Sigmoid colon (tissue), 7 donors: ENCODE results near the gene STAMBPL1. TPM values are rescaled to one million over a fixed set of nuclear protein-coding genes. Genes with fewer than 3 reads are reported as not detected.
A peak's percentile ranks its signal among the peaks of the same experiment; 100 is the strongest.

Experiments
- DNase-seq: peaks from one replicate; pipeline ENCODE4 v3.0.0-alpha.2; 2019
- H3K27ac ChIP-seq, 4 donors: fragments of 200-600 bp; sonication (generic); one replicate each; pipeline ENCODE4 v1.5.1; 2016 to 2019; ENCODE audit warnings: mild to moderate bottlenecking in 1 of 4
- H3K27me3 ChIP-seq, 3 donors: fragments of 200-600 bp; sonication (generic); one replicate each; pipeline ENCODE4 v1.5.1; 2019; ENCODE audit warnings: mild to moderate bottlenecking in 1 of 3
- H3K36me3 ChIP-seq, 4 donors: fragments of 200-600 bp; sonication (generic); one replicate each; pipeline ENCODE4 v1.5.1; 2016 to 2019
- H3K4me1 ChIP-seq, 4 donors: fragments of 200-600 bp; sonication (generic); one replicate each; pipeline ENCODE4 v1.5.1; 2017 to 2019
- H3K4me3 ChIP-seq, 4 donors: fragments of 200-600 bp; sonication (generic); one replicate each; pipeline ENCODE4 v1.5.1; 2017 to 2019; ENCODE audit warnings: mild to moderate bottlenecking in 2 of 4, moderate library complexity in 1 of 4
- H3K9me3 ChIP-seq, 4 donors: fragments of 200-600 bp in 3 of 4; sonication (generic) in 3 of 4; one replicate each; pipeline versions ENCODE4 v1.5.1 to v1.6.1; 2013 to 2019
- EP300 ChIP-seq, 4 donors: sonication (generic); formaldehyde crosslinking; IDR thresholded peaks; one replicate each; pipeline ENCODE4 v1.6.1; 2017; ENCODE audit warnings: antibody characterized with exemption in 4 of 4
- POLR2A ChIP-seq, 2 donors: fragments of 450-650 bp; IDR thresholded peaks; one replicate each; pipeline ENCODE4 v1.6.1; 2016; ENCODE audit warnings: antibody characterized with exemption in 2 of 2, mild to moderate bottlenecking in 2 of 2, moderate library complexity in 2 of 2
- POLR2AphosphoS5 ChIP-seq, 4 donors: sonication (generic); formaldehyde crosslinking; IDR thresholded peaks; one replicate each; pipeline ENCODE4 v1.6.1; 2017; ENCODE audit warnings: antibody characterized with exemption in 4 of 4
- WGBS, 2 donors: extraction: QIAGEN DNeasy Blood & Tissue Kit; methylation state at CpG; one replicate each; pipeline ENCODE4 v1.1.7; 2013; 5-methylcytosine and 5-hydroxymethylcytosine counted together
- intact Hi-C: fragments of 100-400 bp; cut with DNase I; formaldehyde crosslinking; loops from one replicate; pipeline ENCODE4 v1.15.1; 2023
- polyA plus RNA-seq, 3 donors: library from polyadenylated mRNA; stranded (reverse); fragments of 200-250 nt; gene quantifications; one replicate each; pipeline ENCODE4 v1.2.3, GENCODE V29; 2013
- total RNA-seq, 4 donors: library from RNA; depleted of rRNA; stranded (reverse); fragments of >200 nt; gene quantifications; one replicate each; pipeline ENCODE4 v1.1.0, GENCODE V29; 2016
- TF ChIP-seq, protein P1 (sequence below), 4 experiments: fragments of 450-650 bp in 3 of 4; fragments of 200-600 bp in 1 of 4; IDR thresholded peaks; one replicate each; pipeline ENCODE4 v1.5.1; 2016 to 2019; ENCODE audit warnings: antibody characterized with exemption in 4 of 4, mild to moderate bottlenecking in 3 of 4, moderate library complexity in 2 of 4
- donor health status: healthy with polysubstance abuse.
- donor health status: Bipolar disorder and iron deficiency.
- donor health status: healthy.

Gene STAMBPL1
- total and polyA plus RNA-seq, 7 donors, result 9.0 to 29.6 (median 11.0) TPM

GRCh38 chr10:88963318-88963717 lies 83.3 kb downstream of the STAMBPL1 start:
- WGBS, 2 donors, result 95 to 97% methylated on average over 2 of the region's 2 CpGs
- Histone ChIP-seq H3K27ac (no peak overlapping the region), H3K4me1 (peaks cover 0 to 38% (median 21%) of the 10 kb centered on the region in 4 donors)

DNA sequence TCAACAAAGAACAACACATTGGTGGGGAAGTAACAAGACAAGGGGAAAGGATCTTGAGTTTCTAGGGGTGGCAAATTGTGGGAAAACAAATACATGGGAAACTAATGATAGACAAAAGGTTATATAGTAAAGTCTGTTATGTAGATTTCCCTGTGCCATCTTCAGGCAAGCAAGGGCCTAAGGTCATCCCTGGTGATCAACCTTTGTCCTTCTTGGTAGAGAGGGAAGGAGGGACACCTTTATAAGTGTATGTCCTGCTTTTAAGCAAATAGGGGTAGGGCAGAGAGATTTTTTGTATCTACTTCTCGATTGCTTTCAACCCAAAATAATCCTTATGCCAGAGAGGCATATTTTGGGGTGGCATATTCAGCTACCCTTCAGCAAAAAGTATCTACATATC lies 84.3 kb downstream of the STAMBPL1 start:
- Histone ChIP-seq H3K27ac (no peak overlapping the region), H3K27me3 (no peaks in the 10 kb centered on the region), H3K9me3 (no peaks in the 10 kb centered on the region), H3K4me1 (peaks cover 0 to 48% (median 27%) of the 10 kb centered on the region in 4 donors), H3K36me3 (no peaks in the 10 kb centered on the region), H3K4me3 (no peak overlapping the region)
- 31 to 71% methylated on average over 1 of the region's 1 CpG for WGBS, 2 donors
- TF ChIP-seq, protein P1, sequence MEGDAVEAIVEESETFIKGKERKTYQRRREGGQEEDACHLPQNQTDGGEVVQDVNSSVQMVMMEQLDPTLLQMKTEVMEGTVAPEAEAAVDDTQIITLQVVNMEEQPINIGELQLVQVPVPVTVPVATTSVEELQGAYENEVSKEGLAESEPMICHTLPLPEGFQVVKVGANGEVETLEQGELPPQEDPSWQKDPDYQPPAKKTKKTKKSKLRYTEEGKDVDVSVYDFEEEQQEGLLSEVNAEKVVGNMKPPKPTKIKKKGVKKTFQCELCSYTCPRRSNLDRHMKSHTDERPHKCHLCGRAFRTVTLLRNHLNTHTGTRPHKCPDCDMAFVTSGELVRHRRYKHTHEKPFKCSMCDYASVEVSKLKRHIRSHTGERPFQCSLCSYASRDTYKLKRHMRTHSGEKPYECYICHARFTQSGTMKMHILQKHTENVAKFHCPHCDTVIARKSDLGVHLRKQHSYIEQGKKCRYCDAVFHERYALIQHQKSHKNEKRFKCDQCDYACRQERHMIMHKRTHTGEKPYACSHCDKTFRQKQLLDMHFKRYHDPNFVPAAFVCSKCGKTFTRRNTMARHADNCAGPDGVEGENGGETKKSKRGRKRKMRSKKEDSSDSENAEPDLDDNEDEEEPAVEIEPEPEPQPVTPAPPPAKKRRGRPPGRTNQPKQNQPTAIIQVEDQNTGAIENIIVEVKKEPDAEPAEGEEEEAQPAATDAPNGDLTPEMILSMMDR (IDR thresholded peaks at IDR 0.05), result no peak
- no peak for TF ChIP-seq POLR2A (IDR thresholded peaks at IDR 0.05)
- TF ChIP-seq POLR2AphosphoS5 (IDR thresholded peaks at IDR 0.05), result no peak
- TF ChIP-seq EP300 (IDR thresholded peaks at IDR 0.05), result no peak
- intact Hi-C loops, result no loop called here
- no peak for DNase-seq

More at GRCh38 chr10:88963318-88963717, 83.3 kb downstream of the STAMBPL1 start:
- no peak overlapping the region for H3K4me3 ChIP-seq
- intact Hi-C loops, result no loop called here
- no peaks in the 10 kb centered on the region for H3K27me3 ChIP-seq
- no peaks in the 10 kb centered on the region for H3K9me3 ChIP-seq
- H3K36me3 ChIP-seq, result no peaks in the 10 kb centered on the region
- no peak for TF ChIP-seq EP300 (IDR thresholded peaks at IDR 0.05)
- TF ChIP-seq, protein P1 (IDR thresholded peaks at IDR 0.05), result no peak
- TF ChIP-seq POLR2AphosphoS5 (IDR thresholded peaks at IDR 0.05), result no peak
- no peak for TF ChIP-seq POLR2A (IDR thresholded peaks at IDR 0.05)
- no peak for DNase-seq

DNA sequence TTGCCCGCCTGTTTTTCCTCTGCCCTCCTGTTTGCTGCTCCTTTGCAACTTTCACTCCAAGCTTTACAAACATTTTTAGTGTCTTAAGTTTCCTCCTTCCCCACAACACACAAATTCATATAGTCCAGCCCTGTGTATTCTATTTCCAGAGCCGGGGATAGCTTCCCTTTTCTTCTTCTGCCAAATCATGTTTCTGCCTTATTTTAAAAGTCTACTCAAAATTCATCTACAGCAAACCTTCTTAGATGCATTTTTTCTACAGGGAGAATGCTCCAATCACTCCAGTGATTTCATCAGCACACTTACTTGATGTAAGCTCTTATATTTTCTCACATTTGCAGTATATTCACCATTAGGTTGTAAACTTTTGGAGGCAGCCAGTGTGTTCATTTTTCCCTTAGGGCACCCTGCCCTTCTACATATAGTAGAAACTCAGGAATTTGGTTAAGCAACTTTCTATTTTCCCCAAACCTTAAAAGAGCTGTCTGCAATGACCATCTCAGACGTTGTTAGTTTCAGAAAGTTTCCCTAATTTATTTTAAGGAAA lies 84.9 kb downstream of the STAMBPL1 start:
- Histone ChIP-seq H3K27ac (no peak overlapping the region), H3K9me3 (no peaks in the 10 kb centered on the region), H3K4me3 (no peak overlapping the region), H3K27me3 (no peaks in the 10 kb centered on the region), H3K36me3 (no peaks in the 10 kb centered on the region), H3K4me1 (peaks cover 0 to 48% (median 27%) of the 10 kb centered on the region in 4 donors)
- WGBS, 2 donors, result 64 to 81% methylated on average over 3 of the region's 3 CpGs
- intact Hi-C loops, result no loop called here
- no peak for DNase-seq
- TF ChIP-seq EP300 (IDR thresholded peaks at IDR 0.05), result no peak
- no peak for TF ChIP-seq POLR2AphosphoS5 (IDR thresholded peaks at IDR 0.05)
- TF ChIP-seq, protein P1 (IDR thresholded peaks at IDR 0.05), result no peak
- no peak for TF ChIP-seq POLR2A (IDR thresholded peaks at IDR 0.05)

GRCh38 chr10:88966797-88967196 lies 86.8 kb downstream of the STAMBPL1 start:
- TF ChIP-seq POLR2A (IDR thresholded peaks at IDR 0.05) (no peak), EP300 (IDR thresholded peaks at IDR 0.05) (no peak), POLR2AphosphoS5 (IDR thresholded peaks at IDR 0.05) (peak in 1 of 4 donors; percentile 22)
- TF ChIP-seq, protein P1 (IDR thresholded peaks at IDR 0.05), result no peak
- H3K36me3 ChIP-seq, result no peaks in the 10 kb centered on the region
- 65 to 69% methylated on average over 3 of the region's 3 CpGs for WGBS, 2 donors
- H3K27ac ChIP-seq, result peak overlapping the region; percentile 42 to 64 (median 54)
- peak; percentile 83 for DNase-seq
- no peaks in the 10 kb centered on the region for H3K27me3 ChIP-seq
- H3K4me1 ChIP-seq, result peaks cover 0 to 58% (median 35%) of the 10 kb centered on the region in 4 donors
- H3K9me3 ChIP-seq, result no peaks in the 10 kb centered on the region
- H3K4me3 ChIP-seq, result no peak overlapping the region
- intact Hi-C loops, result no loop called here

DNA sequence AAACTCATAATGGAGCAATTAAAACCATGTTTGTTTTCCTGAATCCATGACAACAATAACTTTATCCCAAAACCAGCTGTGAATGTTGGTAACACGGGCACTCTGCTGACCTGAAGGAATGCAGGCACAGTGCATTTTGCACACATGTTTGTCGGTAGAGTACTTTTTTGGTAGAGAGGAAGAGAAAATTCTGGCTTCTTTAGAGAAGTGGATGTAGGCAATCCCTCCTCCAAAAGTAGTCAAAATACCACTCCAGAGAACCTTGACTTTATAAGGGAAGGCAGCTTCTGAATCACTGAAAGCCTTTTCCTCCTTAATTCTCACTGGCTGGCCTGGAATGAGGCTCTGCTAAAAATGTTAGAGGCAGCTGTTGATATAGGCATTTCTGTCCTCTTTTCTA lies 88.3 kb downstream of the STAMBPL1 start:
- Histone ChIP-seq H3K4me1 (peaks cover 0 to 74% (median 44%) of the 10 kb centered on the region in 4 donors), H3K9me3 (no peaks in the 10 kb centered on the region), H3K36me3 (no peaks in the 10 kb centered on the region), H3K4me3 (no peak overlapping the region), H3K27ac (peak overlapping the region in 3 of 4 donors; percentile 27 to 63 (median 61)), H3K27me3 (no peaks in the 10 kb centered on the region)
- WGBS, 2 donors, result 67 to 71% methylated on average over 2 of the region's 2 CpGs
- TF ChIP-seq POLR2AphosphoS5 (IDR thresholded peaks at IDR 0.05) (no peak), EP300 (IDR thresholded peaks at IDR 0.05) (no peak), POLR2A (IDR thresholded peaks at IDR 0.05) (no peak)
- TF ChIP-seq, protein P1 (IDR thresholded peaks at IDR 0.05), result no peak
- no peak for DNase-seq
- intact Hi-C loops, result no loop called here
